Thyroid gland (tissue), 4 donors: ENCODE results near the gene CLCN2. TPM values are rescaled to one million over a fixed set of nuclear protein-coding genes. Genes with fewer than 3 reads are reported as not detected.

Source experiments
- DNase-seq, 2 donors: peaks; one replicate each; pipeline ENCODE4 v3.0.0-alpha.2; 2019
- H3K27ac ChIP-seq, 3 donors: fragments of 200-600 bp; sonication (generic); 1 replicate in 2 of 3; 2 replicates in 1 of 3; pipeline ENCODE4 v1.5.1; 2016 to 2019; ENCODE audit warnings: mild to moderate bottlenecking in 1 of 3, moderate library complexity in 1 of 3
- H3K27me3 ChIP-seq: fragments of 200-600 bp; sonication (generic); one replicate; pipeline ENCODE4 v1.5.1; 2019
- H3K36me3 ChIP-seq, 2 donors: fragments of 200-600 bp; sonication (generic); one replicate each; pipeline ENCODE4 v1.5.1; 2016 to 2019
- H3K4me1 ChIP-seq, 2 donors: fragments of 200-600 bp; sonication (generic); one replicate each; pipeline ENCODE4 v1.5.1; 2017 to 2019
- H3K4me3 ChIP-seq, 3 donors: fragments of 200-600 bp; sonication (generic); replicated peaks in 1 of 3; 1 replicate in 2 of 3; 2 replicates in 1 of 3; pipeline ENCODE4 v1.5.1; 2016; ENCODE audit warnings: mild to moderate bottlenecking in 1 of 3
- H3K9me3 ChIP-seq: fragments of 200-600 bp; sonication (generic); one replicate; pipeline ENCODE4 v1.5.1; 2017
- CTCF ChIP-seq, 6 experiments: fragments of 200-600 bp in 3 of 6; fragments of 450-650 bp in 3 of 6; sonication (generic) in 3 of 6; IDR thresholded peaks; one replicate each; pipeline ENCODE4 v1.5.1; 2016 to 2019; ENCODE audit warnings: antibody characterized with exemption in 6 of 6, mild to moderate bottlenecking in 2 of 6, inconsistent platforms in 1 of 6, moderate library complexity in 1 of 6
- POLR2A ChIP-seq, 2 donors: fragments of 450-650 bp; IDR thresholded peaks; one replicate each; pipeline ENCODE4 v1.6.1; 2017; ENCODE audit warnings: antibody characterized with exemption in 2 of 2, mild to moderate bottlenecking in 2 of 2, moderate library complexity in 1 of 2
- WGBS, 2 donors: methylation state at CpG; one replicate each; pipeline ENCODE4 v1.1.5; 2017; 5-methylcytosine and 5-hydroxymethylcytosine counted together
- intact Hi-C: fragments of 100-400 bp; cut with DNase I; formaldehyde crosslinking; loops from one replicate; pipeline ENCODE4 v1.15.1; 2023
- small RNA-seq: library from RNA; depleted of rRNA; stranded (forward); fragments of <200 nt; gene quantifications from one replicate; pipeline ENCODE3, GENCODE V24; 2016
- total RNA-seq, 4 donors: library from RNA; depleted of rRNA; stranded (reverse); fragments of >200 nt; gene quantifications; one replicate each; pipeline ENCODE4 v1.2.3, GENCODE V29; 2016

CLCN2 gene
- total RNA-seq, 4 donors from 2014 or later: 4.3 to 7.6 (median 5.2) TPM

DNA sequence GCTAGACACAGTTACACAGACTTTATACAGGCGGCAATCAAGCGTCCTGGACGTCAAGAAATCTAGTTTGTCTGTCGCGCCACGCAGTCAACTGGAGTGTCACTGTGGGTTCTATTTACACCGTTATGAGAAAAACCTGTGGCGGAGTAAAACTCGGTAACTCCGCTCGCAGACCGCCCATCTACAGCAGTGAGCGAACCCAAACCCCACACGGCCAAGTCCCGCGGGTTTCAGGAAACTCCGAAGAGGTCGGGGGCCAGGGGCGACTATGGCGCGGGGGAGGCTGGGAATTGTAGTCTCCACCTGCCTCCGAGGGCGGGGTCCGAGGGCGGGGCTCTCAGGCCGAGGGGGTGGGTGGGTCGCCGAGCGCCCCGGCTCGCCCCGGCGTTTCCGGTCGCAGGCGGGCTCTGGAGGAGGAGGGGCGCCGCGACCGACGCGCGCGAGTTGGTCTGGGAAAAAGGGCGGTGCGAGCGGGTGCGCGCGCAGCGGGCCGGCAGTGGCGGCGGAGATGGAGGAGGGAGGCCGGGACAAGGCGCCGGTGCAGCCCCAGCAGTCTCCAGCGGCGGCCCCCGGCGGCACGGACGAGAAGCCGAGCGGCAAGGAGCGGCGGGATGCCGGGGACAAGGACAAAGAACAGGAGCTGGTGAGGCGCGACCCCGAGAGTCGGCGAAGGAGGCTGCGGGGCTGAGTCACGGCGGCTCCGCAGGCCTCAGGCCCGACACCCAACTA, 62.5 kb downstream of the CLCN2 start, which contains the start of gene PSMD2:
TSS of gene PSMD2 (plus strand) at position 483 of the 729 bp plus-strand sequence. CDS start at position 509, 26 bp downstream.
- no peaks in the 10 kb centered on the region for H3K9me3 ChIP-seq
- H3K36me3 ChIP-seq: peaks cover 28 to 33% of the 10 kb centered on the region in 2 donors
- TF ChIP-seq CTCF (IDR thresholded peaks at IDR 0.05) (peak in 1 of 6 experiments; percentile 26), POLR2A (IDR thresholded peaks at IDR 0.05) (peak in 1 of 2 donors; percentile 80)
- intact Hi-C loops: no loop called here
- 0 to 1% methylated on average over 17 to 46 of the region's 78 CpGs for WGBS, 2 donors
- DNase-seq: peak; percentile 98
- H3K27ac ChIP-seq: peak within 1 kb of the TSS; percentile 65 to 82 (median 79)
- no peaks in the 10 kb centered on the region for H3K27me3 ChIP-seq
- H3K4me3 ChIP-seq: peak within 1 kb of the TSS; percentile 56 to 88 (median 56)
- H3K4me1 ChIP-seq: peaks cover 11 to 13% of the 10 kb centered on the region in 2 donors

- H3K4me3 ChIP-seq: no peak overlapping the region
- DNase-seq: no peak
- no peak overlapping the region for H3K27ac ChIP-seq
- intact Hi-C loops: no loop called here
- no peaks in the 10 kb centered on the region for H3K27me3 ChIP-seq
- peaks cover 11 to 13% of the 10 kb centered on the region in 2 donors for H3K4me1 ChIP-seq
- H3K9me3 ChIP-seq: no peaks in the 10 kb centered on the region
- 80 to 84% methylated on average over 7 of the region's 7 CpGs for WGBS, 2 donors
- TF ChIP-seq POLR2A (IDR thresholded peaks at IDR 0.05) (no peak), CTCF (IDR thresholded peaks at IDR 0.05) (no peak)
- H3K36me3 ChIP-seq: peaks cover 5 to 10% of the 10 kb centered on the region in 2 donors
These were observed 64.8 kb downstream of the CLCN2 start for GRCh38 chr3:184296616-184297015.

Small RNAs within 50 kb of the gene (small RNA-seq; reads per million reads assigned to genes)
- gene SNORD66: 1,532 reads per million, percentile 99 among the genes with 10 or more reads in this experiment

Other genes starting within 250 kb of the CLCN2 start
- gene EIF2B5, start 226.2 kb downstream of the CLCN2 start, total RNA-seq: 10 to 100 TPM; 27.9 to 46.5 (median 42.2) TPM
- 100 to 1,000 TPM in 1 of 4 donors, 10 to 100 TPM in 3; 48.2 to 137 (median 65.3) TPM for gene DVL3, start 206.2 kb downstream of the CLCN2 start, total RNA-seq
- gene AP2M1, start 186.8 kb downstream of the CLCN2 start, total RNA-seq: 100 to 1,000 TPM; 180 to 302 (median 212) TPM
- 10 to 100 TPM; 51.1 to 83.4 (median 72.6) TPM for gene ABCF3, start 175.4 kb downstream of the CLCN2 start, total RNA-seq
- under 1 TPM in 3 of 4 donors, not detected in 1; 0.42 to 0.88 (median 0.45) TPM for gene VWA5B2, start 132.0 kb downstream of the CLCN2 start, total RNA-seq
- gene ALG3, start 112.6 kb downstream of the CLCN2 start, total RNA-seq: 10 to 100 TPM; 49.2 to 87.3 (median 66.8) TPM
- gene EEF1AKMT4, start 111.9 kb downstream of the CLCN2 start, total RNA-seq: 10 to 100 TPM in 3 of 4 donors, 1 to 10 TPM in 1; 9.4 to 17.1 (median 13.5) TPM
- not detected for gene CAMK2N2, start 100.1 kb downstream of the CLCN2 start, total RNA-seq
- not detected for gene ECE2, start 85.6 kb downstream of the CLCN2 start, total RNA-seq
- gene PSMD2, start 62.4 kb downstream of the CLCN2 start, total RNA-seq: 100 to 1,000 TPM; 136 to 320 (median 244) TPM
- 100 to 1,000 TPM; 206 to 418 (median 348) TPM for gene EIF4G1, start 47.0 kb downstream of the CLCN2 start, total RNA-seq
- gene FAM131A, start 24.0 kb downstream of the CLCN2 start, total RNA-seq: 10 to 100 TPM; 19.2 to 35.1 (median 22.5) TPM
- gene POLR2H, start 105 bp upstream of the CLCN2 start, total RNA-seq: 100 to 1,000 TPM in 1 of 4 donors, 10 to 100 TPM in 3; 58.1 to 113 (median 85.6) TPM
- under 1 TPM in 1 of 4 donors, not detected in 3; 0.13 TPM for gene THPO, start 16.6 kb upstream of the CLCN2 start, total RNA-seq
- gene CHRD, start 18.4 kb upstream of the CLCN2 start, total RNA-seq: 10 to 100 TPM in 2 of 4 donors, 1 to 10 TPM in 2; 4.1 to 14.8 (median 8.0) TPM
- gene EPHB3, start 200.2 kb upstream of the CLCN2 start, total RNA-seq: 1 to 10 TPM in 2 of 4 donors, under 1 TPM in 2; 0.46 to 2.7 (median 1.1) TPM